Measurements from ENCODE around the gene GNPDA1.

- no peak for TF ChIP-seq CTCF (conservative IDR thresholded peaks at IDR 0.05)
- no peak for TF ChIP-seq EZH2 (IDR thresholded peaks at IDR 0.05; ENCODE audit: low read depth)
These were observed 33.4 kb upstream of the GNPDA1 start for GRCh38 chr5:142046191-142046590.
